ENCODE results near the gene NDUFB2.
"Not testable (repeated sequence)": the region's sequence is repeated elsewhere in the genome, so short reads cannot be mapped to it uniquely, and the experiment has no call there.

The NDUFB2 gene

DNA sequence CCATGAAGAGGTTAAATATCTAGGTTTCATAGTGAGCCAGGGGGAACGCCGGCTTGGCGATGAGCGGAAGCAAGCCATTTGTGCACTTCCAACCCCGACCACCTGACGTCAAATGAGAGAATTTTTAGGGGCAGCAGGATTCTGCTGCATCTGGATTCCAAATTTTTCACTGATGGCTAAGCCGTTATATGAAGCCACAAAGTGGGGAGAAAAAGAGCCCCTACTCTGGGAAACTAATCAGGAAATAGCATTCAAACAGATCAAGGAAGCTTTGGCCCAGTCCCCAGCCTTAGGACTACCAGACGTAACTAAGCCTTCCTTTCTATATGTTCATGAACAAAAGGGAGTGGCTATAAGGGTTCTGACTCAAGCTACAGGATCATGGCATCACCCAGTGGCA lies 36.7 kb upstream of the NDUFB2 start:
- Histone ChIP-seq H3K27me3 (ENCODE audit: control insufficient read depth, insufficient read depth, low read length) (no peaks in the 10 kb centered on the region), H3K36me3 (ENCODE audit: control insufficient read depth, insufficient read depth, low read length) (no peaks in the 10 kb centered on the region), H3K9ac (ENCODE audit: low read depth, low read length) (no peak overlapping the region), H3K4me1 (ENCODE audit: control insufficient read depth, insufficient read depth, low read length) (no peaks in the 10 kb centered on the region), H3K4me3 (ENCODE audit: low read depth, low read length) (no peak overlapping the region), H3K9me3 (ENCODE audit: control insufficient read depth, insufficient read depth, low read length) (no peaks in the 10 kb centered on the region)

DNA sequence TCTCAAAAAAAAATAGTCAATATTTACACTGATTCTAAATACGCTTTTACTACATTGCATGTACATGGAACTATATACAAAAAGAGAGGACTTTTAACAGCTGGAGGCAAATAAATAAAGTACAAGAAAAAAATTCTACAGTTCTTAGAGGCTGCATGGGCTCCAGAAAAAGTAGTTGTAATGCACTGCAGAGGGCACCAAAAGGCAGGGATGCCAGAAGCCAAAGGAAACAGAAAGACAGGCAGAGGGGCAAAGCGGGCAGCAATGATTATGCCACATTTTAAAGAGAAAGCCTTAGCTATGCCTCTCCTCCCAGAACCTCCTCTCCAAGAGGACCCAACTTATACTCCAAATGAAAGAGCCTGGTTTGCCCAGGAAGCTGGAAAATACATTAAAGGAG lies 35.4 kb upstream of the NDUFB2 start:
- no peaks in the 10 kb centered on the region for H3K36me3 ChIP-seq (ENCODE audit: control insufficient read depth, insufficient read depth, low read length)
- no peak overlapping the region for H3K4me3 ChIP-seq (ENCODE audit: low read depth, low read length)
- no peaks in the 10 kb centered on the region for H3K4me1 ChIP-seq (ENCODE audit: control insufficient read depth, insufficient read depth, low read length)
- H3K9ac ChIP-seq (ENCODE audit: low read depth, low read length), result no peak overlapping the region
- H3K9me3 ChIP-seq (ENCODE audit: control insufficient read depth, insufficient read depth, low read length), result no peaks in the 10 kb centered on the region
- no peaks in the 10 kb centered on the region for H3K27me3 ChIP-seq (ENCODE audit: control insufficient read depth, insufficient read depth, low read length)

- H3K4me1 ChIP-seq (ENCODE audit: control insufficient read depth, insufficient read depth, low read length); H3K4me3 ChIP-seq (ENCODE audit: low read depth, low read length); H3K9me3 ChIP-seq (ENCODE audit: control insufficient read depth, insufficient read depth, low read length); H3K27me3 ChIP-seq (ENCODE audit: control insufficient read depth, insufficient read depth, low read length); H3K36me3 ChIP-seq (ENCODE audit: control insufficient read depth, insufficient read depth, low read length); H3K9ac ChIP-seq (ENCODE audit: low read depth, low read length): not testable (repeated sequence)
These were observed 33.6 kb upstream of the NDUFB2 start for GRCh38 chr7:140662938-140663337.

GRCh38 chr7:140667476-140667875 lies 29.0 kb upstream of the NDUFB2 start:
- Histone ChIP-seq H3K36me3 (ENCODE audit: control insufficient read depth, insufficient read depth, low read length) (no peaks in the 10 kb centered on the region), H3K9me3 (ENCODE audit: control insufficient read depth, insufficient read depth, low read length) (no peaks in the 10 kb centered on the region), H3K4me3 (ENCODE audit: low read depth, low read length) (no peak overlapping the region), H3K4me1 (ENCODE audit: control insufficient read depth, insufficient read depth, low read length) (no peaks in the 10 kb centered on the region), H3K9ac (ENCODE audit: low read depth, low read length) (no peak overlapping the region), H3K27me3 (ENCODE audit: control insufficient read depth, insufficient read depth, low read length) (no peaks in the 10 kb centered on the region)

DNA sequence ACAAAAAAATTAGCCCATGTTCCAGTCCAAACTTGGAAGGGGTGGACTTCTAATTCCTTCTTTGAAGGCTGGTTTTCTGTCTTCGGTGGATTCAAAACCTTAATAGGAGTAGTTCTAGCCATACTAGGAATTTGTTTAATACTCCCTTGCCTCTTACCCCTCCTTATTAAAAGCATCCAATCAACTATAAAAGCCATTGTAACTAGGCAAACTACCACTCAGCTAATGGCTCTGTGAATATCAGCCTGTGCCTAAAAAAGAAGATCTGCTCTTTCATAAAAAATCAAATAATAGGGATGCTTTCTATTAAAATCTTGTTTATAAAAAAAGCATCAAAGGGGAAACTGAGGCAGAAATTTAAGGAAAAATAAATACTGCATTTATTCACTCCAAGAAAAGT lies 27.9 kb upstream of the NDUFB2 start:
- H3K36me3 ChIP-seq (ENCODE audit: control insufficient read depth, insufficient read depth, low read length), result no peaks in the 10 kb centered on the region
- H3K9ac ChIP-seq (ENCODE audit: low read depth, low read length), result no peak overlapping the region
- no peaks in the 10 kb centered on the region for H3K9me3 ChIP-seq (ENCODE audit: control insufficient read depth, insufficient read depth, low read length)
- no peaks in the 10 kb centered on the region for H3K4me1 ChIP-seq (ENCODE audit: control insufficient read depth, insufficient read depth, low read length)
- no peak overlapping the region for H3K4me3 ChIP-seq (ENCODE audit: low read depth, low read length)
- H3K27me3 ChIP-seq (ENCODE audit: control insufficient read depth, insufficient read depth, low read length), result no peaks in the 10 kb centered on the region

DNA sequence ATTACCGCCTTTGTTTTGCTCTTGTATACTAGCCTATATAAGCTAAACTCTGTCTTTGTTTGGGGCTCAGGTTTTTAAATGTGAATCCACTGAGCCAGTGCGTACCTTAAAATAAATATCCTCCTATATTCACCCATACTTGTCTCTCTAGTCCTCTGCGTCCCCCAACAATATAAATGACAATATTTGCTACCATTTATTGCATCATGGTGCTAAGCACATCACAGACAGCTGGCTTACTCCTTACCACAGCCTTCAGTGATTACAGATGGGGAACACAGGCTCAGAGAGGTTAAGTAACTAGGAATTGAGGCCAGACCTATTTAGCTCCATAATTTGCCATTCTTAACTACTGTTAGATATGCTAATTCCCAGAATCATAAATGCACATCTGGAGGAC lies 27.2 kb upstream of the NDUFB2 start:
- Histone ChIP-seq H3K4me3 (ENCODE audit: low read depth, low read length) (no peak overlapping the region), H3K27me3 (ENCODE audit: control insufficient read depth, insufficient read depth, low read length) (peaks cover 4% of the 10 kb centered on the region), H3K9ac (ENCODE audit: low read depth, low read length) (no peak overlapping the region), H3K4me1 (ENCODE audit: control insufficient read depth, insufficient read depth, low read length) (no peaks in the 10 kb centered on the region), H3K36me3 (ENCODE audit: control insufficient read depth, insufficient read depth, low read length) (no peaks in the 10 kb centered on the region), H3K9me3 (ENCODE audit: control insufficient read depth, insufficient read depth, low read length) (no peaks in the 10 kb centered on the region)

DNA sequence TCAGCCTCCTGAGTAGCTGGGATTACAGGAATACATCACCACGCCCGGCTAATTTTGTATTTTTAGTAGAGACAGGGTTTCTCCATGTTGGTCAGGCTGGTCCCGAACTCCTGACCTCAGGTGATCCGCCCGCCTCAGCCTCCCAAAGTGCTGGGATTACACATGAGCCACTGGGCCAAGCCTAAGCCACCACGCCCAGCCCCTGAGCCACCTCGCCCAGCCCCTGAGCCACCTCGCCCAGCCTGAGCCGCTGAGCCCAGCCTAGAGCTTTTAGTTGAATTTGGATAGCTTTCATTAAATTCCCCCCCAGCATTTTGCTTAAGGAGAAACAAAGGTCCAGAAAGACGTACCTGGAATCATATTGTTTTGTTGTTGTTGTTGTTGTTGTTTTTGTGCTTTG lies 26.6 kb upstream of the NDUFB2 start:
- not testable (repeated sequence) for H3K27me3 ChIP-seq (ENCODE audit: control insufficient read depth, insufficient read depth, low read length); H3K36me3 ChIP-seq (ENCODE audit: control insufficient read depth, insufficient read depth, low read length); H3K4me3 ChIP-seq (ENCODE audit: low read depth, low read length); H3K4me1 ChIP-seq (ENCODE audit: control insufficient read depth, insufficient read depth, low read length); H3K9me3 ChIP-seq (ENCODE audit: control insufficient read depth, insufficient read depth, low read length); H3K9ac ChIP-seq (ENCODE audit: low read depth, low read length)

DNA sequence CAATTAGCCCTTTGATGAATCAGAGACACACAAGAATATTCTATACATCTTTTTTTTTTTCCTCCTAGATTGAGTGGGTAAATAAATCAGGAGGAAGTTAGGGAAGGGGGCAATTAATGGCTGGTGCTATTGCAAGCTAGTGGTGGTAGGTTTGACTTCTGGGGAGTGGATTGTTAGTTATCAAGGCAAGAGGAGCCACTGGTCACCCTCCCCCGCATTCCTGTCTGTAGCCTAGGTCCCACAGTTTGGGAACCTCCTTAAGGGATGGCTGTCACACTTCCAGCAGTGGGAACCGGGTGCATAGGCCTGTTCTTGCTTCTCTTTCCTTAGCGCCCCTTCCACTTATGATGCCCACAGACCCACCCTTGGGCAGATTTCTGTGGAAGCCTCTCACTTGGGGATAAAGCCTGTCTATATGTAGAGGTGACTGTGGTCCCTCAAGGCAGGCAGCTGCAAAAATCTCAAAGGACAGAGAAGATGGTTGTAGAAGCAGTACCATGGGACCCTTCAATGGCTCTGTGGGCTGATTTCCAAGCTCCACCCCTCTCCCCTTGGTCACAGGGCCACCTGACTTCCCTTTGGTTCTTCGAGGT lies 26.1 kb upstream of the NDUFB2 start:
- peaks cover under 1% of the 10 kb centered on the region for H3K4me1 ChIP-seq (ENCODE audit: control insufficient read depth, insufficient read depth, low read length)
- no peaks in the 10 kb centered on the region for H3K9me3 ChIP-seq (ENCODE audit: control insufficient read depth, insufficient read depth, low read length)
- H3K9ac ChIP-seq (ENCODE audit: low read depth, low read length), result no peak overlapping the region
- peaks cover 4% of the 10 kb centered on the region for H3K27me3 ChIP-seq (ENCODE audit: control insufficient read depth, insufficient read depth, low read length)
- no peak overlapping the region for H3K4me3 ChIP-seq (ENCODE audit: low read depth, low read length)
- H3K36me3 ChIP-seq (ENCODE audit: control insufficient read depth, insufficient read depth, low read length), result no peaks in the 10 kb centered on the region

DNA sequence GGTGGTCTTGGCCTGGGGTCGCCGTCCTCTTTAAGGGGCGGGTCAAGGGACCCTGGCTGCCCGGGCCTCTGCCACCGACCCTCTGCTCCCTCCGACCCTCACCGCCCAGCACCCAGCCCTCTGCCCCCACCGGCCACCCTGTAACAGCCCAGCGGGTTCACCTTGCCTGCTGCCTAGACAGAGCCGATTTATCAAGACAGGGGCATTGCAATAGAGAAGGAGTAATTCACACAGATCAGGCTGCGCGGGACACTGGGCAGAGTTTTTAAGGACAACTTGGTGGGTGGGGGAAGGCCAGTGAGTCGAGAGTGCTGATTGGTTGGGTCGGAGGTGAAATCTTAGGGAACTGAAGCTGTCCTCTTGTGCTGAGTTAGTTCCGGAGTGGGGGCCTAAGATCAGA lies 24.5 kb upstream of the NDUFB2 start:
- H3K4me3 ChIP-seq (ENCODE audit: low read depth, low read length), result peak overlapping the region; percentile 28
- peaks cover 4% of the 10 kb centered on the region for H3K27me3 ChIP-seq (ENCODE audit: control insufficient read depth, insufficient read depth, low read length)
- H3K36me3 ChIP-seq (ENCODE audit: control insufficient read depth, insufficient read depth, low read length), result no peaks in the 10 kb centered on the region
- H3K9me3 ChIP-seq (ENCODE audit: control insufficient read depth, insufficient read depth, low read length), result no peaks in the 10 kb centered on the region
- H3K4me1 ChIP-seq (ENCODE audit: control insufficient read depth, insufficient read depth, low read length), result peaks cover 2% of the 10 kb centered on the region
- H3K9ac ChIP-seq (ENCODE audit: low read depth, low read length), result no peak overlapping the region

DNA sequence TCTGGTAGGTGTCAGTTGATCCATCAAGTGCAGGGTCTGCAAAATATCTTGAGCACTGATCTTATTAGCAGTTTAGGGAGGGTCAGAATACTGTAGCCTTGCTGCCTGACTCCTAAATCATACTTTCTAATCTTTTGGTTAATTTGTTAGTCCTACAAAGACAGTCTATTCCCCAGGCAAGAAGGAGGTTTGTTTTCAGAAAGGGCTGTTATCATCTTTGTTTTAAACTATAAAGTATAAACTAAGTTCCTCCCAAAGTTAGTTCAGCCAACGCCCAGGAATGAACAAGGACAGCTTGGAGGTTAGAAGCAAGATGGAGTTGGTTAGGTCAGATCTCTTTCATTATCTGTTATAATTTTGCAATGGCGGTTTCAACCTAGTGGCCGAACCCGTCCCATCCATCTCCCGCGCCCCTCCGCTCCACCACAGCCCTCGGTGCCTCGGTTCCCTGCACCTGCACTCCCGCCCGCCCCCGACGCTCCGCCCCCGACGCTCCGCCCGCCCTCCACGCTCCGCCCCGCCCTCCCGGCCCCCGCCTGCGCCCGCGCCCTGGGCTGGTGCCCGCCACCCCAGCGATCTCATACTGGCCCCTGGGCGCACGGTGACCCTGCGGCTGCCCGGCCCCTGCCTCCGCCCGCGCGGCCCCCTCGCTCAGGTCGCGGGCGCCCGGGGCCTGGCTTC lies 24.0 kb upstream of the NDUFB2 start, which contains the start of gene ADCK2:
TSS of gene ADCK2 (plus strand) at position 564 of the 681 bp plus-strand sequence. CDS start 386 bp downstream, outside the sequence.
- H3K4me3 ChIP-seq (ENCODE audit: low read depth, low read length), result peak within 1 kb of the TSS; percentile 79
- peaks cover 2% of the 10 kb centered on the region for H3K4me1 ChIP-seq (ENCODE audit: control insufficient read depth, insufficient read depth, low read length)
- H3K9me3 ChIP-seq (ENCODE audit: control insufficient read depth, insufficient read depth, low read length), result no peaks in the 10 kb centered on the region
- H3K9ac ChIP-seq (ENCODE audit: low read depth, low read length), result peak within 1 kb of the TSS; percentile 79
- H3K27me3 ChIP-seq (ENCODE audit: control insufficient read depth, insufficient read depth, low read length), result peaks cover 4% of the 10 kb centered on the region
- no peaks in the 10 kb centered on the region for H3K36me3 ChIP-seq (ENCODE audit: control insufficient read depth, insufficient read depth, low read length)

DNA sequence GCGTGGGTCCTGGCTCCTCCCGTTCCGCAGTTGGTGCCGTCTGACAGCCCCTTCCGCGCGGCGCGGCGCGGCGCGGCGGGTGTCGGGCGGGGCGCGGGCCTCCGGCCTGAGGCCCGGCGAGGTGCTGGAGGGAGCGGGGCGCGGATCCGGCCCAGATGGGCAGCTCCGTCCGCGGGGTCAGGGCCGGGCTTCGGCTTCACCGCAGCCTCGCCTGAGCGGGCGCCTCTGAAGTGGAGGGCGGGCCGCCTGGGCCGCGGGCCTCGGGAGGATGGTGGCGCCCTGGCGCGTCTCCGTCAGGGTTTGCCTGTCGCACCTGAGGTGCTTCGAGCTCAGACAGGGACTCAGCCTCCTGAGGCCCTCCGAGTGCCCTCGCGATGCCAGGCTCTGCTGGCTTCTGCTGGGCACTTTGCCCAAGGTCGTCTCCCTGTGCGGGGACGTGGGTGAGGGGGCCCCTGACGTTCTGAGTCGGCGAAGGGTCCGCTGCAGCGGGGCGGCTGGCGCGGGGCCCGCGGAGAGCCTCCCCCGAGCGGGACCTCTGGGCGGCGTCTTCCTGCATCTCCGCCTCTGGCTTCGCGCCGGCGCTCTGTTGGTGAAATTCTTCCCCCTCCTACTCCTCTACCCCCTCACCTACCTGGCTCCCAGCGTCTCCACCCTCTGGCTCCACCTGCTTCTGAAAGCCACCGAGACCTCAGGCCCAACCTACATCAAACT lies 23.3 kb upstream of the NDUFB2 start:
- Histone ChIP-seq H3K4me1 (ENCODE audit: control insufficient read depth, insufficient read depth, low read length) (peaks cover 2% of the 10 kb centered on the region), H3K9ac (ENCODE audit: low read depth, low read length) (peak overlapping the region; percentile 79)

GRCh38 chr7:140673774-140674155 lies 22.7 kb upstream of the NDUFB2 start:
- H3K4me3 ChIP-seq (ENCODE audit: low read depth, low read length), result peak overlapping the region; percentile 79
- peaks cover 2% of the 10 kb centered on the region for H3K4me1 ChIP-seq (ENCODE audit: control insufficient read depth, insufficient read depth, low read length)
- no peak overlapping the region for H3K9ac ChIP-seq (ENCODE audit: low read depth, low read length)
- H3K9me3 ChIP-seq (ENCODE audit: control insufficient read depth, insufficient read depth, low read length), result no peaks in the 10 kb centered on the region
- H3K27me3 ChIP-seq (ENCODE audit: control insufficient read depth, insufficient read depth, low read length), result peaks cover 4% of the 10 kb centered on the region
- H3K36me3 ChIP-seq (ENCODE audit: control insufficient read depth, insufficient read depth, low read length), result peaks cover 3% of the 10 kb centered on the region

More for the DNA sequence above, 23.3 kb upstream of the NDUFB2 start:
- H3K4me3 ChIP-seq (ENCODE audit: low read depth, low read length), result peak overlapping the region; percentile 79
- no peaks in the 10 kb centered on the region for H3K9me3 ChIP-seq (ENCODE audit: control insufficient read depth, insufficient read depth, low read length)
- peaks cover 1% of the 10 kb centered on the region for H3K36me3 ChIP-seq (ENCODE audit: control insufficient read depth, insufficient read depth, low read length)
- H3K27me3 ChIP-seq (ENCODE audit: control insufficient read depth, insufficient read depth, low read length), result peaks cover 4% of the 10 kb centered on the region
